Psoas muscle (tissue), 8 donors: ENCODE measurements around the gene SZRD1. TPM values are rescaled to one million over a fixed set of nuclear protein-coding genes. Genes with fewer than 3 reads are reported as not detected.

Experiments used
- ATAC-seq, 4 donors: fragments of 200-7000 bp; cut with Tn5 transposase; one replicate each; pipeline ENCODE4 v1.9.1; 2020; ENCODE audit warnings: moderate library complexity in 3 of 4, mild to moderate bottlenecking in 2 of 4
- DNase-seq, 2 donors: peaks; one replicate each; pipeline ENCODE4 v3.0.0-alpha.2; 2020
- H3K27ac ChIP-seq: fragments of 200-600 bp; one replicate; pipeline ENCODE4 v1.8.0; 2022
- H3K27me3 ChIP-seq, 3 donors: fragments of 200-600 bp in 1 of 3; one replicate each; pipeline versions ENCODE4 v1.6.1 to v1.8.0; 2013 to 2022; ENCODE audit warnings: low read length in 2 of 3, mild to moderate bottlenecking in 2 of 3, moderate library complexity in 1 of 3; ENCODE audit not compliant: insufficient read depth in 3 of 3
- H3K36me3 ChIP-seq, 2 donors: fragments of 200-600 bp in 1 of 2; one replicate each; pipeline versions ENCODE4 v1.6.1 to v1.8.0; 2013 to 2022; ENCODE audit warnings: low read depth in 1 of 2, mild to moderate bottlenecking in 1 of 2, moderate library complexity in 1 of 2; ENCODE audit not compliant: insufficient read depth in 1 of 2
- H3K4me1 ChIP-seq: fragments of 200-600 bp; one replicate; pipeline ENCODE4 v1.8.0; 2022
- H3K4me3 ChIP-seq: fragments of 200-600 bp; one replicate; pipeline ENCODE4 v1.8.0; 2022; ENCODE audit warnings: mild to moderate bottlenecking
- H3K9me3 ChIP-seq: fragments of 200-600 bp; one replicate; pipeline ENCODE4 v1.8.0; 2022
- CTCF ChIP-seq: fragments of 200-600 bp; IDR thresholded peaks from one replicate; pipeline ENCODE4 v1.8.0; 2022; ENCODE audit warnings: antibody characterized with exemption
- WGBS, 3 donors: extraction: QIAGEN DNeasy Blood & Tissue Kit; methylation state at CpG; one replicate each; pipeline versions ENCODE4 v1.1.6 to v1.1.7; 2013; 5-methylcytosine and 5-hydroxymethylcytosine counted together
- intact Hi-C, 2 donors: fragments of 100-400 bp; cut with DNase I; formaldehyde crosslinking; loops; one replicate each; pipeline versions ENCODE4 v1.11.0 to v1.14.2; 2022
- polyA plus RNA-seq, 3 donors: library from polyadenylated mRNA; stranded (reverse); fragments of 200-250 nt; gene quantifications; one replicate each; pipeline ENCODE4 v1.2.3, GENCODE V29; 2013
- total RNA-seq, 4 donors: library from RNA; stranded (reverse); fragmentation: NEBNext Ultra II Directional in 2 of 4; extraction: Animal tissue kit (Norgen Biotek cat#: 25700) in 2 of 4; gene quantifications; one replicate each; pipeline versions ENCODE4 v1.2.1 to v1.2.4, GENCODE V29; 2021 to 2023
- donor health status: healthy with polysubstance abuse.
- donor health status: DM: no; HTN: no; CAD: no; lungs with moderate emphysema.
- donor health status: Bipolar disorder and iron deficiency.
- donor health status: healthy.
- donor health status: DM: yes; HTN: yes; CAD: no.
- donor health status: DM: no; HTN: no; CAD: no.
- donor health status: DM: no; HTN: no; CAD: no.
- donor health status: DM: yes; HTN: yes; CAD: no.

The SZRD1 gene
- total and polyA plus RNA-seq, 7 donors, result 75.9 to 184 (median 142) TPM

GRCh38 chr1:16441282-16441665 lies 74.2 kb downstream of the SZRD1 start:
- no peak for DNase-seq
- TF ChIP-seq CTCF, result no peak
- Histone ChIP-seq H3K4me3 (peak overlapping the region; percentile 95), H3K27me3 (no peaks in the 10 kb centered on the region), H3K4me1 (peaks cover 25% of the 10 kb centered on the region), H3K9me3 (no peaks in the 10 kb centered on the region), H3K36me3 (peaks cover 0 to 38% of the 10 kb centered on the region in 2 donors), H3K27ac (peak overlapping the region; percentile 87)
- intact Hi-C loops, result loop anchor here in 1 of 2 donors (2.0 to 5.0 kb wide), 2 partner anchors 56 to 74 kb away; partner anchors contain the start of gene SZRD1
- WGBS, 3 donors, result 4 to 5% (median 4%) methylated on average over 12 of the region's 12 CpGs
- no peak for ATAC-seq

- no peak for TF ChIP-seq CTCF
- Histone ChIP-seq H3K36me3 (peaks cover 0 to 47% of the 10 kb centered on the region in 2 donors), H3K4me3 (peak overlapping the region; percentile 95), H3K4me1 (peaks cover 25% of the 10 kb centered on the region), H3K27ac (no peak overlapping the region), H3K27me3 (no peaks in the 10 kb centered on the region), H3K9me3 (no peaks in the 10 kb centered on the region)
- intact Hi-C loops, result loop anchor here in 1 of 2 donors (5.0 kb wide), 1 partner anchor 55 kb away; no protein-coding TSS in a partner anchor
- WGBS, 3 donors, result 82 to 89% (median 85%) methylated on average over 7 of the region's 7 CpGs
- ATAC-seq, result no peak
- no peak for DNase-seq
Measured at GRCh38 chr1:16442265-16442664, 75.2 kb downstream of the SZRD1 start.

GRCh38 chr1:16442941-16443340 lies 75.9 kb downstream of the SZRD1 start:
- no peaks in the 10 kb centered on the region for H3K9me3 ChIP-seq
- ATAC-seq (no peak), DNase-seq (no peak)
- no peaks in the 10 kb centered on the region for H3K27me3 ChIP-seq
- no peak overlapping the region for H3K27ac ChIP-seq
- H3K36me3 ChIP-seq, result peaks cover 0 to 53% of the 10 kb centered on the region in 2 donors
- intact Hi-C loops, result loop anchor here in 1 of 2 donors (5.0 kb wide), 1 partner anchor 54 kb away; no protein-coding TSS in a partner anchor
- no peak overlapping the region for H3K4me3 ChIP-seq
- 67 to 73% (median 68%) methylated on average over 2 of the region's 2 CpGs for WGBS, 3 donors
- peaks cover 25% of the 10 kb centered on the region for H3K4me1 ChIP-seq
- no peak for TF ChIP-seq CTCF

GRCh38 chr1:16443975-16444770 lies 77.1 kb downstream of the SZRD1 start:
- DNase-seq (no peak), ATAC-seq (no peak)
- Histone ChIP-seq H3K4me1 (peaks cover 25% of the 10 kb centered on the region), H3K27ac (no peak overlapping the region), H3K4me3 (no peak overlapping the region), H3K9me3 (no peaks in the 10 kb centered on the region), H3K36me3 (peaks cover 0 to 66% of the 10 kb centered on the region in 2 donors), H3K27me3 (no peaks in the 10 kb centered on the region)
- intact Hi-C loops, result loop anchor here in 1 of 2 donors (5.0 kb wide), 1 partner anchor 53 kb away; no protein-coding TSS in a partner anchor
- WGBS, 3 donors, result 76 to 85% (median 83%) methylated on average over 14 of the region's 14 CpGs
- TF ChIP-seq CTCF, result no peak
